NCI-H146 treated with DMSO at 0.1 percent for 48 hours (cell line): ENCODE data around the gene DACT1.
"Not testable (repeated sequence)": the region's sequence is repeated elsewhere in the genome, so short reads cannot be mapped to it uniquely, and the experiment has no call there.

ENCODE experiments used
- DNase-seq: peaks from one replicate; lab custom pipeline; 2025; ENCODE audit not compliant: unreplicated experiment; lab: John Stamatoyannopoulos, UW

Gene DACT1

DNA sequence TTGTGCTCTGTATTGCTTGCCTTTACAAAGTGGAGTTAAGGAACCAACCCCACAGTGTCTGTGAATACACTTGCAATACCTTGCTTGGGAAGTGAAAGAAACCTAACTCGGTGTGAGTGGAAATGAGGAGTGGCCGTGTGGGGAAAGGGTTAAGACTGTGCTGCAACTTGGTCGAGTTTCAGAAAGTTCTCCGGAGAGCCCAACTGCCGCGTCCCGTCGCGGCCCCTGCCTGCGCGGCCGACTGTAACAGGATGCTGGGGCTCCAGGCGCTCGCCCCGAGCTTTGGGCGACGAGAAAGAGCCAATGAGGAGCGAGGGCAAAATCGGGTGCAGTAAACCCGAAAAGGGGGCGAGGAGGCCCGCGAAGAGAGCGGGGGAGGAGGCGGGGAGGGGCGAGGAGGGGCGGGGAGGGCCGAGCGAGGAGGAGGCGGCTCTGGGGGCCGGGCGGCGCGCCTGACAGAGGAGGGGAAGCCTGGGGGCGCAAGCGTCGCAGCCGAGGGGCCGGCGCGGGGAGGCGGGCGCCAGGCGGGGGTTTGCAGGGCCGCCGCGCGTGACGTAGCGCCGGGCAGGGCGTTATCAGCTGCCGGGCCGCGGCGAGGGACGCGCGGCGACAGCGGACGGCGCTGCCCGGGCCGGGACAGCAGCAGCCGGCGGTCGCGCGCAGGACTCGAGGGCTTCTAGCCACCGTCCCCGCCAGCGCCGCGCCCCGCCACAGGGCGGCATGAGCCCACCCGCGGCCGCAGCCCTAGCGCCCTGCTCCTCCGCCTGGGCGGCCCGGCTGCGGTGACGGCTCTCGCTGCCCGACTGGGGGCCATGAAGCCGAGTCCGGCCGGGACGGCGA, at the start of gene DACT1:
Gene DACT1 (plus strand): TSS at position 572 of the 840 bp plus-strand sequence. CDS start 241 bp downstream, at position 813.
- no peak for DNase-seq

DNA sequence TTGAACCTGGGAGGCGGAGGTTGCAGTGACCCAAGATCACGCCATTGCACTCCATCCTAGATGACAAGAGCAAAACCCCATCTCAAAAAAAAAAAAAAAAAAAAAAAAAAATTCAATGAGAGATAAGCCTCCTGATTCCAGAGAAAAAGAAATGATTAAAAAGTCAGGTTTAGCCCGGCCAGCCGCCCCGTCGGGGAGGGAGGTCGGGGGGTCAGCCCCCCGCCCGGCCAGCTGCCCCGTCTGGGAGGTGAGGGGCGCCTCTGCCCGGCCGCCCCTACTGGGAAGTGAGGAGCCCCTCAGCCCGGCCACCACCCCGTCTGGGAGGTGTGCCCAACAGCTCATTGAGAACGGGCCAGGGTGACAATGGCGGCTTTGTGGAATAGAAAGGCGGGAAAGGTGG, 49.4 kb upstream of the DACT1 start:
- not testable (repeated sequence) for DNase-seq

GRCh38 chr14:58593977-58594376, 43.8 kb upstream of the DACT1 start:
- DNase-seq = no peak

DNA sequence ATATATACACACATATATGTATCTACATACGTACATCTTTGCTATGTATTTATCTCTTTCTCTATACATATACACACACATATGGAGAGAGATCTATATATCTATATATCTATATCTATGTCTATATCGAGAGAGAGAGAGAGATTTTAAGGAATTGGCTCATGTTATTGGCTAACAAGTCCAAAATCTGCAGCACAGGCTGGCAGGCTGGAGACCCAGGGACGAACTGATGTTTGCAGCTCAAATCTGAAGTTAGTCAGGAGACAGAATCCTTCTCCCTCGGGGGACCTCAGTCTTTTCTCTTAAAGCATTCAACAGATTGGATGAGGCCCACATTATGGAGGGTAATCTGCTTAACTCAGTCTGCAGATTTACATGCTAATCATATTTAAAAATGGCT, 40.7 kb upstream of the DACT1 start:
- DNase-seq = no peak

DNA sequence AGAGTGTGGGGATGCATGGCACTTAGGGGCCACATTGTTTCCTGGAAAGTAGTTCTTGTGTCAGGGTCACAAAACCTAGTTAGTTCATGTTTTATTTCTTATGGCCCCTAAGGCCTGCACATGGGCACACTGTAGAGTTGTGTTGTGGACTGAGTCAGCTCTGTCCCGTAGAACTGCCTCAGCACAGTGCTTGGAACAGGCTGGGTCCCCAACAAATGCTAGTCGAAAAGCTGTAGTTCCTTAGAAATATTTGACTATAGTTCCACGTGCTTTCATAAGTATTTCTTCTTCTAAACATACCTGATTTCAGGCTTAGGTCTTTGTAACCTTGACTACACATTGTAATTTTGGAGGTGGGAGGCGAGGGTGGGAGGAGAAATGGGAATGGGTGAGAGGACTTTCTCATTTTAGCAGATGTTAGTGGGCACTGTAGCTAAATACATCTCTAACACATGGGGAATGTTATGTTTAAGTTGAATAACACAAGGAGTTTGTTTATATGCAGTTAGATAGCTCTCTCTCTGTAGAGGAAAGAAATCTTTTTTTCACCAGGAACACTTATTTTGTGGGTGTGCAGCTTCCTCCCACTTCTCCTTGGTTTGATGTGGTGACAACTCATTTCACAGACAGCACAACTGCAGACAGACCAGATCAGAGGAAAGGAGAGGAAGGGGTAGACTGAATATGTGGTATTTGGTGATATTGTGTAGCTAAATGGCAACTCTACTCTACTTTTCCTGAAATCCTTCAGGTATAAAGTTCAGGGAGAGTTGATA, 39.5 kb upstream of the DACT1 start:
- DNase-seq = no peak

GRCh38 chr14:58598804-58599525, 38.8 kb upstream of the DACT1 start:
- DNase-seq = no peak

DNA sequence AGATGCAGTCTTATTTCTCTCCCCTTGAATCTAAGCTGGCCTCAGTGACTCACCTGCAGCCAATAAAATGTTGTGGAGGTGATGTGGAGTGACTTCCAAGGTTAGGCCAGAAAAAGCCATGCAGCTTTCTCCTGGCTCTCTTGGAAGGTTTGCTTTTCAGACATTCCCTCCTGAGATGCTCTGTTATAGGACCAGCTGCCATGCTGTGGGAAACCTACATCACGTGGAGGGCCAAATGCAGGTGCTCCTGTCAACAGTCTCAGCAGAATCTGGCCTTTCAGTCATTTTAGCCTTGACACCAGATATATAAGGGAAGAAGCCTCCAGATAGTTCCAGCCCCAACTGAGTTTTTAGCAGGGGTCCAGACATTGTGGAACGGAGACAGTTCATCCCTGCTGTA, 38.1 kb upstream of the DACT1 start:
- DNase-seq = no peak

GRCh38 chr14:58605465-58605864, 32.3 kb upstream of the DACT1 start:
- DNase-seq = no peak

GRCh38 chr14:58607131-58607951, 30.4 kb upstream of the DACT1 start:
- no peak for DNase-seq

DNA sequence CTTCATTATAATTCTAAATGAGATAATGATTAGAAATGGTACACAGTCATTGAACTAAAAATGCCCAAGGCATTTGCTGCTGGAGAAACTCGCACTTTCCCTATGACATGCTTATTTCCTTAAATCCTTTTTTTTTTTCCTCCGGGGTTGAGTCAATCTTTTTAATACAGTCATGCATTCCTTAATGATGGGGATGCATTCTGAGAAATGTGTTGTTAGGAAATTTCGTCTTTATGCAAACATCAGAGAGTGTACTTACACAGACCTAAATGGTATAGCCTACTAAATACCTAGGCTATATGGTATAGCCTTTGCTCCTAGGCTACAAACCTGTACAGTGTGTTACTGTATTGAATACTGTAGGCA, 29.8 kb upstream of the DACT1 start:
- no peak for DNase-seq

- DNase-seq = no peak
These were observed 20.1 kb upstream of the DACT1 start for GRCh38 chr14:58617619-58618018.

DNA sequence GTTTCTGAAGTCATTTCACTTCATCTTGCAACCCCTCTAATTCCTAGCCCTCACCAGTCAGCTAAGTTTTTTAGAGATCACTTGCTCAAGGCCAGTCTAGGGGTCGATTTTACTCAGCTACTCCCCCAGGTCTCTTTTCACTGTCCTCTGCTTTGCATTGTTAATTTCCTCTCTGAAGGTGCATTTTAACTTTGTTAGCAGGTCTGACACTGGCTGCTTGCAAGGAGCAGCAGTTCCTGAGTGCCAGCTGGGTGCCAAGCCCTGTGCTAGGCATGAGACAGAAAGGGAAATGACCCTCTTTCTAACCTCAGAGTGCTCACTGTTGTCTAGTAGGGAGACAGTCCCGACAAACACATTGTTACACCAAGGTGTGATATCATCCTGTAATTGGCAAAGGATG, 17.8 kb upstream of the DACT1 start:
- DNase-seq = no peak

GRCh38 chr14:58625438-58625837, 12.3 kb upstream of the DACT1 start:
- DNase-seq = no peak

- no peak for DNase-seq
These were observed 11.3 kb upstream of the DACT1 start for GRCh38 chr14:58626431-58626831.

DNA sequence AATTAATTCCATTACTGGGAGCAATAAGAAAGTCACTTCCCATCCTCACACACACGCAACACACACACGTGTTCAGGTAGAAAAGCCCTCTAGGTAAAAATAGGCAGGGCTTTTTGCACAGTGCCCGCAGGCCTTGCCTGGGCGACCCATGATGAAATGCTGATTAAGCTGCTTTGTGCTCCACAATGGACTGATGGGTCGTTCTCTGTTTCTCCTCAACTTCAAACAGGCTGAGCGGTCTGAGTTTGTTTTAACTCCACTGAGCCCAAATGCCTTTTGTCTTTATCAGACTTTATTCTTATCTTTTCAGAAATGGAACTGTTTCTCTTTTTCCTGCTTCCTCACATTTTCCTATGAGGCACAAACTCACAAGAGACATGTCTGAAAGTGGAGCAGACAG, 9.4 kb upstream of the DACT1 start:
- DNase-seq = no peak

- no peak for DNase-seq
These were observed 8.5 kb upstream of the DACT1 start for GRCh38 chr14:58629281-58629680.

- no peak for DNase-seq
These were observed 6.0 kb upstream of the DACT1 start for GRCh38 chr14:58631732-58632131.

DNA sequence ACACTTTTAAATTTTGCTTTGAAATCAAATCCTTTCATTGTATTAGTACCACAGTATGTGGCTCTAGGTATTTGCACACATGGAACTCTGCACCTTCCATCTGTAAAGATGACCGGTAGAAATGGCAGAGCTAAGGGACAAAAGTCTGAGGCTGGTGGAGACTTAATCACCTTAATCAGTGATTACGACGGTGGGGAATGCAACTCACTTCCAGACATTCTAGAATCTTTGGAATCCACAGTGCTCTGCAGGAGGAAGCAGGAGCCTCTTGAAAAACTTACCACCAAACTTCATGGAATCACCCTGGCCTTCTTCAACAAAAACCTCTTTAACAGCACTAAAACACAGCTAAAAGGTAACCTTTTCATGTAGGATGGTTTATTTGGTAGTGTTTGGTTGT, 3.9 kb upstream of the DACT1 start:
- DNase-seq = no peak

- DNase-seq = no peak
These were observed 3.2 kb upstream of the DACT1 start for GRCh38 chr14:58634406-58635090.

GRCh38 chr14:58635091-58635830, 2.5 kb upstream of the DACT1 start:
- no peak for DNase-seq
